Mucosa of rectum (tissue), 2 donors: ENCODE measurements around the gene THSD4.

Experiments
- H3K27ac ChIP-seq, 2 donors: one replicate each; pipeline ENCODE4 v1.7.0; 2013; ENCODE audit warnings: inconsistent platforms in 2 of 2, low read depth in 2 of 2, low read length in 2 of 2
- H3K27me3 ChIP-seq, 2 donors: one replicate each; pipeline ENCODE4 v1.7.0; 2013; ENCODE audit warnings: low read length in 2 of 2; ENCODE audit not compliant: control insufficient read depth in 2 of 2, insufficient read depth in 2 of 2
- H3K36me3 ChIP-seq, 2 donors: one replicate each; pipeline ENCODE4 v1.7.0; 2013; ENCODE audit warnings: low read length in 2 of 2; ENCODE audit not compliant: control insufficient read depth in 2 of 2, insufficient read depth in 2 of 2
- H3K4me1 ChIP-seq, 2 donors: one replicate each; pipeline ENCODE4 v1.7.0; 2013; ENCODE audit warnings: low read length in 2 of 2, mild to moderate bottlenecking in 1 of 2; ENCODE audit not compliant: control insufficient read depth in 2 of 2, insufficient read depth in 2 of 2
- H3K4me3 ChIP-seq, 2 donors: one replicate each; pipeline ENCODE4 v1.7.0; 2013; ENCODE audit warnings: low read length in 2 of 2
- H3K9ac ChIP-seq, 2 donors: one replicate each; pipeline ENCODE4 v1.7.0; 2013; ENCODE audit warnings: low read length in 2 of 2, low read depth in 1 of 2, mild to moderate bottlenecking in 1 of 2
- H3K9me3 ChIP-seq, 2 donors: one replicate each; pipeline ENCODE4 v1.7.0; 2013; ENCODE audit warnings: low read length in 2 of 2; ENCODE audit not compliant: control insufficient read depth in 2 of 2
- donor health status: healthy.
- donor health status: Normal muscosa, but diverticular disease.

The THSD4 gene

DNA sequence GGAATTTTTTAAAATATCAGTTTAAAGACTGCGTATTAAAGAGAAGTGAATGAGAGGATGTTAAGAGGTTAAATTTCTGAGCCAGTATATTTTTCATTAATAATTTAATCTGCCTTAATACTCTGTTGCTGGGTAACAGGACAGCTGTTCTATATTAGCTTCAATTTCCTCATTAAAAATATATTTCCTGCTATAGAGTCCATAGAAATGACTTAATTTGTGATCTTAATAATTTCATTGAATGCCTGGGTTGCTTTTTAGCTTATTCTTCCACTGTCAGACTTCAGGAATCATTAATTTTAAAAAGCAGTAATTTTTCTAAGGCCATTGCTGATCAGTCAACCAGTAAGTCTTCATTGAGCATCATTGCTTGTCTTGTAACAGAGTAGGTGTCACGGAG is 129.0 kb downstream of the THSD4 start:
- Histone ChIP-seq H3K27ac (no peak overlapping the region), H3K27me3 (no peaks in the 10 kb centered on the region), H3K36me3 (peaks cover 0 to 4% of the 10 kb centered on the region in 2 donors), H3K4me1 (peaks cover 0 to 3% of the 10 kb centered on the region in 2 donors), H3K4me3 (no peak overlapping the region), H3K9me3 (no peaks in the 10 kb centered on the region), H3K9ac (no peak overlapping the region)

DNA sequence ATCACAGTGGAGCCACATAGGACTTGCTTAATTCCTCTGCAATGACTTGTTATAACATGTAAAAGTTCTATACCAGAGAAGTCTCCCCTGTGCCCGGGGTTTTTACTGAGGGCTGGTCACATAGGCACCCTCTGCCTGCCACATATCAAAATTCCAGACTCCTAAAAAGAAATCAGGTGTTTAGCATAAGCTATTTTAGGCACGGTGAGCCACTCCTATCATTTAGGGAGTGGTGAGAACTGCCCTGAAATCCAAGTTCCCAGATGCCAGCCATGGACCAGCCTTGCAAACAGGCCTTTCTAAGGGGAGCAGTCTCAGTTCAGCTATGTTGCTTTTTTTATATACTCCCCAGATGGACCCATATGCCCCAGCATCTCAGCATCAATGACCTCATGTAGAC is 130.3 kb downstream of the THSD4 start:
- Histone ChIP-seq H3K27me3 (no peaks in the 10 kb centered on the region), H3K27ac (no peak overlapping the region), H3K4me3 (no peak overlapping the region), H3K4me1 (no peaks in the 10 kb centered on the region), H3K9ac (no peak overlapping the region), H3K9me3 (no peaks in the 10 kb centered on the region), H3K36me3 (peaks cover 0 to 4% of the 10 kb centered on the region in 2 donors)

DNA sequence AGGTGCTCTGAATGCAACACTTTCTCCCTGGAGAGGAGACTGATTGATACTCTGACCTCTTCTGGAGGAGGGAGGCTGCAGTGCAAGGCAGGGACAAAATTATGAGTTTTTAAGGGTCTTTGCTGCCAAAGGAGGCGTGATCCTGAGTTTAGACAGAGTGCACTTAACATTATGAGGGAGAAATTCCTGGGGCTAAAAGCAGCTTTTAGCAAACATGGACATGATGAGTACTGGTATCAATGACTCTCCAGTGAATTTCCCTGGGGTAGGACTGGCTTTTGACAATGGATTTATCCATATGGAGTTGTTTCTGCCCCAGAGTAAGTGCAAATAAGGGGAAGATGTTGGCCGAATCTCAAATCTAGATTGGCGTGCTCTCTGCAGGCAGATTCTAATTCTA is 133.1 kb downstream of the THSD4 start:
- Histone ChIP-seq H3K9me3 (no peaks in the 10 kb centered on the region), H3K36me3 (peaks cover 0 to 5% of the 10 kb centered on the region in 2 donors), H3K27ac (no peak overlapping the region), H3K4me1 (peaks cover 0 to 5% of the 10 kb centered on the region in 2 donors), H3K4me3 (no peak overlapping the region), H3K9ac (no peak overlapping the region), H3K27me3 (no peaks in the 10 kb centered on the region)

DNA sequence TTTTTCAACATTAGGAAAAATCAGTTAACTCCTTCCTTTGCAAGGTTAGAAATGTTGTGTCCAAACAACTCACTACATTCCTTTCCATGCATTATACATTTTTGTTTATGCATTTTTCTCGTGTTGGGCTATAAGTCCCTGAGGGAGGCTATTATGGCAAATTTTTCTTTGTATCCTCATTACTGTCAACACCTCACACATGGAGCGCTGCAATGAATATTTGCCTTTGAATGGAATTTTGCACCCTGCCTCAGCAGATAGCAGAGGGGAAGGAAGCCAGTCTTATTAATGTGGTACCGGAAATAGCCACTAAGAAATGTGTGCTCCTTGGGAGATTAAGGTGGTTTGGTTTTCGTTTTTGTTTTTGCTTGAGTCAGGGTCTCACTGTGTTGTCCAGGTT is 134.7 kb downstream of the THSD4 start:
- Histone ChIP-seq H3K27me3 (no peaks in the 10 kb centered on the region), H3K9ac (no peak overlapping the region), H3K4me1 (peaks cover 0 to 5% of the 10 kb centered on the region in 2 donors), H3K36me3 (peaks cover 0 to 5% of the 10 kb centered on the region in 2 donors), H3K27ac (no peak overlapping the region), H3K9me3 (no peaks in the 10 kb centered on the region), H3K4me3 (no peak overlapping the region)

DNA sequence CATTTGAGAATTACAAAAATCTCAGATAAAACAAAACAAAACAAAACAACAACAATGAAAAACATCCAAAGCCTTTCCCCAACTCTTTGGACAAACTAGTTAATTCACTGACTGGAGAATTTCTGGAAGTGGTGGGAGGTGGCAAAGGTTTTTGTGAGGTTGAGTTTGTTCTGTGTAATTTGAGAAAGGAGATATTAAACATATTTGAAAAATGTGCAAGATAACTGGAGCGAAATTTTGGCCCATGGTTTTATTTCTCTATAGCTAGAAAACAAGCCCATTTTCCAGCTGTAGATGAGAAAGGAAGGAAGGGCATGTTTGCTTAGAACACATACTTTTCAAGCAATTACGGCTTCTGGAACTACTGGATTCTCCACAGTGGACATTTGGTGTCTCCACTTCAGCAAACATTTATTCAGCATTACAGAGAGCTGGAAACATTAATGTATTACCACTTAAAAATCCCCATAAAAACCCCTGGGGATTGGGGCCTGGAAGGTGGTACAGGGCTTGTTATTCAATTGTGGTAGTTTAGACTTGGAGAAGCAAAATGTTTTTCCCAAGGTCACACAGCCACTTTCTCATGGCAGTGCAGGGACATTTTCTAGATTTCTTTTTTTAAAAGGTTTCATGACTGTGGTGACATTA is 135.8 kb downstream of the THSD4 start:
- Histone ChIP-seq H3K4me1 (peaks cover 0 to 5% of the 10 kb centered on the region in 2 donors), H3K27ac (no peak overlapping the region)

DNA sequence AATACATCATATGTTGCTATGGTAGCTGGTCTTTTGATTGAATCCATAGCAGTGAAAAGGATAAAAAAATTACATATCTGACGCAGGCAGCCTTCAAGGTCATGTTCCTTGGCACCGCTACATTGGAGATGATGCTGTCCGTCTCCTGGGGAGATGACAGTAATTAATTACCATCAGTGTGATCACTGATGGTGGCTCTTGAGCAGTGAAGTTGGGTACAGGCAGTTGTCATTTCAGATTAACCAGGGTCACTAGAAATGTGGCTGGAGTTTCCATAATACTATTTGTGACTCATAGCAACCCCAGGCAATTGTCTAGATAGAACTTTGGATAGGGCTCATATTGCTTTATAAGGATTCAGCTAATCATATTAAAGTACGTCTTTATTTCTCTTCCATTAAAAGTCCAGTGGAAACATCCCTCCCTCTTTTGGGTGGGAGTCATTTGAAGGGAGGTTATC is 136.3 kb downstream of the THSD4 start:
- Histone ChIP-seq H3K9me3 (no peaks in the 10 kb centered on the region), H3K4me3 (no peak overlapping the region), H3K4me1 (peaks cover 0 to 5% of the 10 kb centered on the region in 2 donors), H3K9ac (no peak overlapping the region), H3K27ac (peak overlapping the region in 1 of 2 donors; percentile 15), H3K27me3 (no peaks in the 10 kb centered on the region), H3K36me3 (peaks cover 0 to 5% of the 10 kb centered on the region in 2 donors)

More for the DNA sequence above, 135.8 kb downstream of the THSD4 start:
- H3K36me3 ChIP-seq: peaks cover 0 to 5% of the 10 kb centered on the region in 2 donors
- no peaks in the 10 kb centered on the region for H3K9me3 ChIP-seq
- H3K4me3 ChIP-seq: no peak overlapping the region
- no peaks in the 10 kb centered on the region for H3K27me3 ChIP-seq
- H3K9ac ChIP-seq: no peak overlapping the region

DNA sequence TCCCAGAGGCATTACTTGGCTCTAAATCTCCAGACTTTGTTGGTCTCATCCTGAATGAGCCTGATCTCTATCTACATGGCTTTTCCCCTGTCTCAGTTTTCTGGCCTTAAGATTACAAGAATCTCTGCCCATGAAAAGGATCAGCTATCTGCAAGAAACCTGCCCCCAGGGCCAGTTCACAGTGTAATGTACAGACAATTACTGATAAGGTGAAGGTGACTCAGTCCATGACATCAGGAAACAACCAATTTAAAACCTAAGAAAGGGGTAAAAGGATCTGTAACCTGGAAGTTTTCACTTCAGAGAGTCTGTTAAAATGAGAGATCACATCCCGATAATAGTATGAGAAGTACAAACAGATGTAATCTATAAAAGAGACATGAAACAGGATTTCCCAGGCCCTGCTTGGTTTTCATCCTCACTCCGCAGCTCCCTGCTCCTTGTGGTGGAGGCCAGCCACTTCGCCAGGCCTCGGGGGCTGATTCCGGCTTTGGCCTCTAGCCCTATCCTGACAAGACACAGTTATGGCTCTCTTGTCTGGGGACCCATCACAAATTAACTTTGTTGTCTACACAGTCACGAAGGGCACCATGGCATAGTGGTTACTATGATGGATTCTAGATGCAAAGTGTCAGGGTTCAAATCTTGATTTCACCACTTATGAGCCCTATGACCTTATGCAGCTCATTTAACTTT is 136.9 kb downstream of the THSD4 start:
- peaks cover 0 to 5% of the 10 kb centered on the region in 2 donors for H3K4me1 ChIP-seq
- no peak overlapping the region for H3K9ac ChIP-seq
- no peaks in the 10 kb centered on the region for H3K9me3 ChIP-seq
- no peak overlapping the region for H3K4me3 ChIP-seq
- H3K27ac ChIP-seq: peak overlapping the region in 1 of 2 donors; percentile 15
- H3K36me3 ChIP-seq: peaks cover 0 to 5% of the 10 kb centered on the region in 2 donors
- no peaks in the 10 kb centered on the region for H3K27me3 ChIP-seq

DNA sequence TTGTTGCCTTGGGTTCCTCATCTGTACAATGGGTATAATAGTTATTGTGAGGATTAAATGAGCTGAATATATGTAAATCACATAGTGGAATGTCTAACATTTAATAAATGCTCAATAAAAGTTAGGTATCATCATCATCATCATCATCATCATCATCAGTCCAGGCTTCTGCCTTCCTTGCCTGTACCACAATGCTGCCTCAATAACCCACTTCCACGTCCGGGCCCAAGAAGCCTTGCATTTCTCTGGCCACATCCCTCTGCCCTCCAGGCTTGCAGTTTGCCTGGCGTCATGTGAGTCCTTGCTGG is 137.4 kb downstream of the THSD4 start:
- Histone ChIP-seq H3K9me3 (no peaks in the 10 kb centered on the region), H3K27me3 (no peaks in the 10 kb centered on the region), H3K4me3 (no peak overlapping the region), H3K9ac (no peak overlapping the region), H3K27ac (no peak overlapping the region), H3K4me1 (peaks cover 0 to 5% of the 10 kb centered on the region in 2 donors), H3K36me3 (peaks cover 0 to 5% of the 10 kb centered on the region in 2 donors)

DNA sequence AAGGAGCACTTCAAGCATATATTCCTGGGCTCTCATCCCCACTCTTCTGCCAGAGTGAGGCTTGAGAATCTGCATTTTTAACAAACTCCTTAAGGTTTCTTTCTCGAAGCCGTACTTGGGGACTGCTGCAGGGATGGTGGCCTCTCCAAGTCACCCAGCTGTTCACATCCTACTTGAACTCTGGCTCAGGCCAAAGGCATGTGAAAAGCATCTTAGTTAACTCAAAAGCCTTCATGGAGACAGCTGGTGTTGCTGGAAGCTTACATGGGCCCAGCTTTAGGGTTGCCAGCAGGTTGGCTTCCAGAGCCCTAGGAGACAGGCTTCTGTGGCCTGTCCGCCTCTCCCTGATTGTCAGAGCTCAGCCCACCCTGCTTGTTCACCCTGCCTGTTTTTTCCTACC is 139.2 kb downstream of the THSD4 start:
- Histone ChIP-seq H3K27me3 (no peaks in the 10 kb centered on the region), H3K9me3 (no peaks in the 10 kb centered on the region), H3K4me1 (peaks cover 0 to 5% of the 10 kb centered on the region in 2 donors), H3K27ac (peak overlapping the region in 1 of 2 donors; percentile 10), H3K36me3 (peaks cover 0 to 5% of the 10 kb centered on the region in 2 donors), H3K9ac (no peak overlapping the region), H3K4me3 (no peak overlapping the region)

DNA sequence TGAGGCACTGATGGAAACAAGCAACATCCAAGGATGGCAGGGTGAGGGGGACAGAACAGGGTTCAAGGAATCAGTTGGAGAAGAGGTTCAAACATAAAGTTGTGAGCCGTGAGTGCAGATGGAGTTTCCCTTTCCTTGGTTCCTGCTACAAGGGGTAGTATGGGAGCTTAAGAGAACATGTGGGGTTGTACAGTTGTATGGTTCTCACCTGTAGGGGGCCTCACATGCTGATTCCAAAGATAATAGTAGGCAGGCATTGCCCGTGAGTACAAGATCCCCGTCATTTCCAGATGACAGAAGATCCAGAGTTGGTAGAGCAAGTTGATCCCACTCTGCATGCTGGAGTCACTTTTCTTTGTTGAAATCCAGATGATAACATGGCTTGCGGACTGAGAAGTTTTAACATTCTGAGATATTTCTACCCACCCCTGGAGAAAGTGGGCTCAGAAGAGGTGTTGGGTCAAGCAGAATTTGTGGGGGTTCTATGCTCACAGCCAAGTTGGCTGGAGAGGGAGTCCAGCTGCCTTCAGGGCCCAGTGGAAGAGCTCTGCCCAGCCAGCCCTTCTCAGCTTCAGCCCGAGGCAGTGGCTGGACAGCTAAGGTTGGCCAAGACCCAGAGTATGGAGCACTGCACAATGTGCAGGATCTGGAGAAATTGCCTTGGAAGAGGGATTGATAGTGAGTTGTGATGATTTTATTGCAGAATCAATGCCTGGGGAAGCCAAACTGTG is 141.8 kb downstream of the THSD4 start:
- no peaks in the 10 kb centered on the region for H3K9me3 ChIP-seq
- no peaks in the 10 kb centered on the region for H3K4me1 ChIP-seq
- peaks cover 0 to 9% of the 10 kb centered on the region in 2 donors for H3K36me3 ChIP-seq
- H3K27ac ChIP-seq: no peak overlapping the region
- H3K9ac ChIP-seq: no peak overlapping the region
- H3K27me3 ChIP-seq: no peaks in the 10 kb centered on the region
- no peak overlapping the region for H3K4me3 ChIP-seq
